ENCODE measurements around the gene BUB1B.

The BUB1B gene

GRCh38 chr15:40125950-40126349, 34.9 kb upstream of the BUB1B start:
- Histone ChIP-seq H3K36me3 (ENCODE audit: low read depth) (no peaks in the 10 kb centered on the region), H3K4me1 (ENCODE audit: insufficient read depth, poor library complexity, severe bottlenecking) (peaks cover 15% of the 10 kb centered on the region), H3K27me3 (ENCODE audit: insufficient read depth, poor library complexity, severe bottlenecking) (no peaks in the 10 kb centered on the region), H3K27ac (ENCODE audit: poor library complexity, severe bottlenecking) (no peak overlapping the region), H3K4me3 (ENCODE audit: severe bottlenecking) (no peak overlapping the region), H3K9me3 (ENCODE audit: severe bottlenecking) (no peaks in the 10 kb centered on the region)
- ATAC-seq (ENCODE audit: low read depth) (no peak), DNase-seq (ENCODE audit: low spot score) (no peak)
- TF ChIP-seq, protein P1, sequence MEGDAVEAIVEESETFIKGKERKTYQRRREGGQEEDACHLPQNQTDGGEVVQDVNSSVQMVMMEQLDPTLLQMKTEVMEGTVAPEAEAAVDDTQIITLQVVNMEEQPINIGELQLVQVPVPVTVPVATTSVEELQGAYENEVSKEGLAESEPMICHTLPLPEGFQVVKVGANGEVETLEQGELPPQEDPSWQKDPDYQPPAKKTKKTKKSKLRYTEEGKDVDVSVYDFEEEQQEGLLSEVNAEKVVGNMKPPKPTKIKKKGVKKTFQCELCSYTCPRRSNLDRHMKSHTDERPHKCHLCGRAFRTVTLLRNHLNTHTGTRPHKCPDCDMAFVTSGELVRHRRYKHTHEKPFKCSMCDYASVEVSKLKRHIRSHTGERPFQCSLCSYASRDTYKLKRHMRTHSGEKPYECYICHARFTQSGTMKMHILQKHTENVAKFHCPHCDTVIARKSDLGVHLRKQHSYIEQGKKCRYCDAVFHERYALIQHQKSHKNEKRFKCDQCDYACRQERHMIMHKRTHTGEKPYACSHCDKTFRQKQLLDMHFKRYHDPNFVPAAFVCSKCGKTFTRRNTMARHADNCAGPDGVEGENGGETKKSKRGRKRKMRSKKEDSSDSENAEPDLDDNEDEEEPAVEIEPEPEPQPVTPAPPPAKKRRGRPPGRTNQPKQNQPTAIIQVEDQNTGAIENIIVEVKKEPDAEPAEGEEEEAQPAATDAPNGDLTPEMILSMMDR (IDR thresholded peaks at IDR 0.05; ENCODE audit: poor library complexity, severe bottlenecking): no peak

- Histone ChIP-seq H3K4me1 (ENCODE audit: insufficient read depth, poor library complexity, severe bottlenecking) (peaks cover 15% of the 10 kb centered on the region), H3K36me3 (ENCODE audit: low read depth) (no peaks in the 10 kb centered on the region), H3K9me3 (ENCODE audit: severe bottlenecking) (no peaks in the 10 kb centered on the region), H3K27ac (ENCODE audit: poor library complexity, severe bottlenecking) (no peak overlapping the region), H3K4me3 (ENCODE audit: severe bottlenecking) (no peak overlapping the region), H3K27me3 (ENCODE audit: insufficient read depth, poor library complexity, severe bottlenecking) (no peaks in the 10 kb centered on the region)
- ATAC-seq (ENCODE audit: low read depth) (no peak), DNase-seq (ENCODE audit: low spot score) (no peak)
- TF ChIP-seq, protein P1 (IDR thresholded peaks at IDR 0.05; ENCODE audit: poor library complexity, severe bottlenecking): no peak
Observed at GRCh38 chr15:40128766-40129660, 31.9 kb upstream of the BUB1B start.

DNA sequence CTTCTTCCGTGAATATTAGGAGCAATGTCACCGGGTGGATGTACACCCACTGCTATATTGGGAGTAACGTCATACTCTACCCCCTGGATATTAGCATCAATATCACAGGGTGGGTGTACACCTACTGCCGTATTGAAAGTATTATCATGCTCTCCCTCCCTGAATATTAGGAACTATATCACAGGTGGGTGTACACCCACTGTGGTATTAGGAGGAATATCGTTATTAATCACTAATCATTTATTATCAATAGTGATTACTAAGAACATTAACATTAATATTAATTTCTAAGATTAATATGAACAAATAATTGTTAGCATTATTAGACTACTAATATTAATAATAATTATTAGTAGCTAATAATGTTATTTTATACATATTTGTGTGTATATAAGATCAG, 30.8 kb upstream of the BUB1B start:
- H3K27me3 ChIP-seq (ENCODE audit: insufficient read depth, poor library complexity, severe bottlenecking): no peaks in the 10 kb centered on the region
- H3K9me3 ChIP-seq (ENCODE audit: severe bottlenecking): no peaks in the 10 kb centered on the region
- TF ChIP-seq, protein P1 (IDR thresholded peaks at IDR 0.05; ENCODE audit: poor library complexity, severe bottlenecking): no peak
- ATAC-seq (ENCODE audit: low read depth) (no peak), DNase-seq (ENCODE audit: low spot score) (no peak)
- no peak overlapping the region for H3K27ac ChIP-seq (ENCODE audit: poor library complexity, severe bottlenecking)
- peaks cover 6% of the 10 kb centered on the region for H3K4me1 ChIP-seq (ENCODE audit: insufficient read depth, poor library complexity, severe bottlenecking)
- no peak overlapping the region for H3K4me3 ChIP-seq (ENCODE audit: severe bottlenecking)
- H3K36me3 ChIP-seq (ENCODE audit: low read depth): no peaks in the 10 kb centered on the region

- TF ChIP-seq, protein P1 (IDR thresholded peaks at IDR 0.05; ENCODE audit: poor library complexity, severe bottlenecking): no peak
- no peaks in the 10 kb centered on the region for H3K36me3 ChIP-seq (ENCODE audit: low read depth)
- no peaks in the 10 kb centered on the region for H3K27me3 ChIP-seq (ENCODE audit: insufficient read depth, poor library complexity, severe bottlenecking)
- ATAC-seq (ENCODE audit: low read depth) (no peak), DNase-seq (ENCODE audit: low spot score) (no peak)
- no peaks in the 10 kb centered on the region for H3K4me1 ChIP-seq (ENCODE audit: insufficient read depth, poor library complexity, severe bottlenecking)
- H3K9me3 ChIP-seq (ENCODE audit: severe bottlenecking): no peaks in the 10 kb centered on the region
- no peak overlapping the region for H3K27ac ChIP-seq (ENCODE audit: poor library complexity, severe bottlenecking)
- no peak overlapping the region for H3K4me3 ChIP-seq (ENCODE audit: severe bottlenecking)
Observed at GRCh38 chr15:40130799-40131502, 29.9 kb upstream of the BUB1B start.

Measured in RWPE2 (cell line).